ENCODE results near the gene TIGAR.

DNA sequence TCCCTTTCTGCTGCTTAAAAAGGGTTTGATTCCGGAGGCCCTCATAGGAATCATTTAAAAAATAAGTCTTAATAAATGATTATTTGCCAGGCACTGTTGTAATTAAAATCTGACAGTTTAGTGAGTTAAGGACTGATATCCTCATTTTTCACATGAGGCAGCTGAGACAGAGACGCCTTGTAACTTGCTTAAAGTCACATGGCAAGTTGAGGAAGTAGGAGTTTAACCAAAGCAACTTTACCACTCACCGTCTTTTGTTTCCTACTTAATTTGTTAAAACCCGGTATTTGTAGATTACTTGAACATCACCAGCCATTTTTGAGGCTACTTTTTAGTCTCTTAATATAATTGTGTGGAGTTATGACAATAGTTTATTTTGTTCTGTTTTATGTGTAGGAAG lies 2.4 kb downstream of the TIGAR start:
- TF ChIP-seq POLR2A (IDR thresholded peaks at IDR 0.05) = no peak
- TF ChIP-seq, protein P1, sequence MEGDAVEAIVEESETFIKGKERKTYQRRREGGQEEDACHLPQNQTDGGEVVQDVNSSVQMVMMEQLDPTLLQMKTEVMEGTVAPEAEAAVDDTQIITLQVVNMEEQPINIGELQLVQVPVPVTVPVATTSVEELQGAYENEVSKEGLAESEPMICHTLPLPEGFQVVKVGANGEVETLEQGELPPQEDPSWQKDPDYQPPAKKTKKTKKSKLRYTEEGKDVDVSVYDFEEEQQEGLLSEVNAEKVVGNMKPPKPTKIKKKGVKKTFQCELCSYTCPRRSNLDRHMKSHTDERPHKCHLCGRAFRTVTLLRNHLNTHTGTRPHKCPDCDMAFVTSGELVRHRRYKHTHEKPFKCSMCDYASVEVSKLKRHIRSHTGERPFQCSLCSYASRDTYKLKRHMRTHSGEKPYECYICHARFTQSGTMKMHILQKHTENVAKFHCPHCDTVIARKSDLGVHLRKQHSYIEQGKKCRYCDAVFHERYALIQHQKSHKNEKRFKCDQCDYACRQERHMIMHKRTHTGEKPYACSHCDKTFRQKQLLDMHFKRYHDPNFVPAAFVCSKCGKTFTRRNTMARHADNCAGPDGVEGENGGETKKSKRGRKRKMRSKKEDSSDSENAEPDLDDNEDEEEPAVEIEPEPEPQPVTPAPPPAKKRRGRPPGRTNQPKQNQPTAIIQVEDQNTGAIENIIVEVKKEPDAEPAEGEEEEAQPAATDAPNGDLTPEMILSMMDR (IDR thresholded peaks at IDR 0.05) = no peak
